HepG2 (cell line): Measurements from ENCODE around the gene CYB5R3. TPM values are rescaled to one million over a fixed set of nuclear protein-coding genes. Genes with fewer than 3 reads are reported as not detected.

ENCODE experiments used
- AGO2 ChIP-seq: fragments of 200-400 bp; formaldehyde crosslinking; optimal IDR thresholded peaks from 2 replicates; pipeline ENCODE3; 2017; ENCODE audit warnings: mild to moderate bottlenecking, low read depth, low read length, moderate library complexity
- GZF1 ChIP-seq: sonication (generic); formaldehyde crosslinking; IDR thresholded peaks from 2 replicates; pipeline ENCODE4 v1.5.1; 2020; ENCODE audit warnings: mild to moderate bottlenecking, missing genetic modification reagents
- KLF13 ChIP-seq: sonication (generic); formaldehyde crosslinking; IDR thresholded peaks from 2 replicates; pipeline ENCODE4 v1.4.0; 2020; ENCODE audit warnings: mild to moderate bottlenecking, missing genetic modification reagents
- MATR3 ChIP-seq: sonication (generic); formaldehyde crosslinking; IDR thresholded peaks from 2 replicates; pipeline ENCODE4 v1.4.0; 2020; ENCODE audit warnings: missing genetic modification reagents
- NR2F6 ChIP-seq, 2 experiments: IDR thresholded peaks; 2 replicates each; pipeline ENCODE4 v1.6.1; 2016; ENCODE audit warnings: antibody characterized with exemption in 1 of 2, mild to moderate bottlenecking in 1 of 2
- SMC3 ChIP-seq: IDR thresholded peaks from 2 replicates; pipeline ENCODE4 v1.6.1; 2011; ENCODE audit warnings: low read length, improper control_type of control experiment
- TBL1XR1 ChIP-seq: fragments of 150-350 bp; IDR thresholded peaks from 2 replicates; pipeline ENCODE4 v1.6.1; 2014; ENCODE audit warnings: borderline replicate concordance, low read length; ENCODE audit not compliant: partially characterized antibody
- ZBTB4 ChIP-seq: sonication (generic); formaldehyde crosslinking; IDR thresholded peaks from 2 replicates; pipeline ENCODE4 v1.4.0; 2020; ENCODE audit warnings: missing genetic modification reagents, mild to moderate bottlenecking, borderline replicate concordance
- ZNF121 ChIP-seq: sonication (generic); formaldehyde crosslinking; IDR thresholded peaks from 2 replicates; pipeline ENCODE4 v1.5.0; 2020; ENCODE audit warnings: mild to moderate bottlenecking, missing genetic modification reagents
- ZNF552 ChIP-seq: sonication (generic); formaldehyde crosslinking; IDR thresholded peaks from 2 replicates; pipeline ENCODE4 v1.9.0; 2022; ENCODE audit warnings: missing genetic modification reagents, mild to moderate bottlenecking, borderline replicate concordance
- ZNF761 ChIP-seq: sonication (generic); formaldehyde crosslinking; conservative IDR thresholded peaks from 2 replicates; pipeline ENCODE4 v1.4.0; 2020; ENCODE audit warnings: mild to moderate bottlenecking, missing genetic modification reagents
- ZNF790 ChIP-seq: sonication (generic); formaldehyde crosslinking; IDR thresholded peaks from 2 replicates; pipeline ENCODE4 v1.8.0; 2022; ENCODE audit warnings: missing genetic modification reagents, mild to moderate bottlenecking, borderline replicate concordance
- polyA plus RNA-seq, 8 experiments: library from polyadenylated mRNA; depleted of rRNA in 3 of 8; stranded (reverse) in 7 of 8; unstranded in 1 of 8; fragments of >200 nt; fragmentation: Illumina TruSeq in 4 of 8; extraction: Trizol in 4 of 8; gene quantifications; 2 replicates each; pipeline versions ENCODE4 v1.2.1 to v1.2.3, GENCODE V29; 2011 to 2016; ENCODE audit warnings: low read depth in 4 of 8, missing spikeins in 1 of 8, mixed read lengths in 1 of 8; ENCODE audit not compliant: insufficient read depth in 1 of 8
- total RNA-seq, 5 experiments: library from RNA; depleted of rRNA; stranded (reverse); fragments of >200 nt; fragmentation: Illumina TruSeq; extraction: Trizol; gene quantifications; 2 replicates each; pipeline ENCODE4 v1.2.3, GENCODE V29; 2016; ENCODE audit warnings: low read depth in 1 of 5
- TF ChIP-seq, protein P1 (sequence below): sonication (generic); formaldehyde crosslinking; IDR thresholded peaks from 2 replicates; pipeline ENCODE4 v1.4.0; 2020; ENCODE audit warnings: missing genetic modification reagents
- TF ChIP-seq, protein P2 (sequence below): IDR thresholded peaks from 2 replicates; pipeline ENCODE4 v1.4.0; 2020; ENCODE audit warnings: mild to moderate bottlenecking, missing genetic modification reagents

Gene CYB5R3
- total and polyA plus RNA-seq, 2 of the 13 experiments (the other 11 are each of a cell fraction or from before 2014, with no cell fraction given) = 32.4 to 305 TPM

GRCh38 chr22:42648368-42649245 is 585 bp downstream of the CYB5R3 start (continued):
- TF ChIP-seq, protein P1, sequence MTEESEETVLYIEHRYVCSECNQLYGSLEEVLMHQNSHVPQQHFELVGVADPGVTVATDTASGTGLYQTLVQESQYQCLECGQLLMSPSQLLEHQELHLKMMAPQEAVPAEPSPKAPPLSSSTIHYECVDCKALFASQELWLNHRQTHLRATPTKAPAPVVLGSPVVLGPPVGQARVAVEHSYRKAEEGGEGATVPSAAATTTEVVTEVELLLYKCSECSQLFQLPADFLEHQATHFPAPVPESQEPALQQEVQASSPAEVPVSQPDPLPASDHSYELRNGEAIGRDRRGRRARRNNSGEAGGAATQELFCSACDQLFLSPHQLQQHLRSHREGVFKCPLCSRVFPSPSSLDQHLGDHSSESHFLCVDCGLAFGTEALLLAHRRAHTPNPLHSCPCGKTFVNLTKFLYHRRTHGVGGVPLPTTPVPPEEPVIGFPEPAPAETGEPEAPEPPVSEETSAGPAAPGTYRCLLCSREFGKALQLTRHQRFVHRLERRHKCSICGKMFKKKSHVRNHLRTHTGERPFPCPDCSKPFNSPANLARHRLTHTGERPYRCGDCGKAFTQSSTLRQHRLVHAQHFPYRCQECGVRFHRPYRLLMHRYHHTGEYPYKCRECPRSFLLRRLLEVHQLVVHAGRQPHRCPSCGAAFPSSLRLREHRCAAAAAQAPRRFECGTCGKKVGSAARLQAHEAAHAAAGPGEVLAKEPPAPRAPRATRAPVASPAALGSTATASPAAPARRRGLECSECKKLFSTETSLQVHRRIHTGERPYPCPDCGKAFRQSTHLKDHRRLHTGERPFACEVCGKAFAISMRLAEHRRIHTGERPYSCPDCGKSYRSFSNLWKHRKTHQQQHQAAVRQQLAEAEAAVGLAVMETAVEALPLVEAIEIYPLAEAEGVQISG (CRISPR knock-in tag) = peak; percentile 74
- TF ChIP-seq SMC3 = no peak
- TF ChIP-seq ZNF761 (CRISPR knock-in tag) = no peak
- peak; percentile 62; the same call in 1 of the 2 replicates for TF ChIP-seq NR2F6 (IDR thresholded peaks at IDR 0.05)
- peak; percentile 79 for TF ChIP-seq NR2F6 (CRISPR knock-in tag; IDR thresholded peaks at IDR 0.05)
- TF ChIP-seq ZNF121 = peak; percentile 88
- no peak for TF ChIP-seq AGO2
- TF ChIP-seq KLF13 = no peak
- TF ChIP-seq, protein P2, sequence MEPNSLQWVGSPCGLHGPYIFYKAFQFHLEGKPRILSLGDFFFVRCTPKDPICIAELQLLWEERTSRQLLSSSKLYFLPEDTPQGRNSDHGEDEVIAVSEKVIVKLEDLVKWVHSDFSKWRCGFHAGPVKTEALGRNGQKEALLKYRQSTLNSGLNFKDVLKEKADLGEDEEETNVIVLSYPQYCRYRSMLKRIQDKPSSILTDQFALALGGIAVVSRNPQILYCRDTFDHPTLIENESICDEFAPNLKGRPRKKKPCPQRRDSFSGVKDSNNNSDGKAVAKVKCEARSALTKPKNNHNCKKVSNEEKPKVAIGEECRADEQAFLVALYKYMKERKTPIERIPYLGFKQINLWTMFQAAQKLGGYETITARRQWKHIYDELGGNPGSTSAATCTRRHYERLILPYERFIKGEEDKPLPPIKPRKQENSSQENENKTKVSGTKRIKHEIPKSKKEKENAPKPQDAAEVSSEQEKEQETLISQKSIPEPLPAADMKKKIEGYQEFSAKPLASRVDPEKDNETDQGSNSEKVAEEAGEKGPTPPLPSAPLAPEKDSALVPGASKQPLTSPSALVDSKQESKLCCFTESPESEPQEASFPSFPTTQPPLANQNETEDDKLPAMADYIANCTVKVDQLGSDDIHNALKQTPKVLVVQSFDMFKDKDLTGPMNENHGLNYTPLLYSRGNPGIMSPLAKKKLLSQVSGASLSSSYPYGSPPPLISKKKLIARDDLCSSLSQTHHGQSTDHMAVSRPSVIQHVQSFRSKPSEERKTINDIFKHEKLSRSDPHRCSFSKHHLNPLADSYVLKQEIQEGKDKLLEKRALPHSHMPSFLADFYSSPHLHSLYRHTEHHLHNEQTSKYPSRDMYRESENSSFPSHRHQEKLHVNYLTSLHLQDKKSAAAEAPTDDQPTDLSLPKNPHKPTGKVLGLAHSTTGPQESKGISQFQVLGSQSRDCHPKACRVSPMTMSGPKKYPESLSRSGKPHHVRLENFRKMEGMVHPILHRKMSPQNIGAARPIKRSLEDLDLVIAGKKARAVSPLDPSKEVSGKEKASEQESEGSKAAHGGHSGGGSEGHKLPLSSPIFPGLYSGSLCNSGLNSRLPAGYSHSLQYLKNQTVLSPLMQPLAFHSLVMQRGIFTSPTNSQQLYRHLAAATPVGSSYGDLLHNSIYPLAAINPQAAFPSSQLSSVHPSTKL (CRISPR knock-in tag) = peak; percentile 69
- peak; percentile 55; the same call in 1 of the 2 replicates for TF ChIP-seq ZBTB4 (CRISPR knock-in tag)
- TF ChIP-seq GZF1 (CRISPR knock-in tag) = 0 out of 2 replicates have a peak, but pooled peaks have one; percentile 49
- TF ChIP-seq ZNF790 (CRISPR knock-in tag) = 0 out of 2 replicates have a peak, but pooled peaks have one; percentile 2
- TF ChIP-seq ZNF552 (CRISPR knock-in tag) = peak; percentile 59
- TF ChIP-seq TBL1XR1 = no peak
- TF ChIP-seq MATR3 (CRISPR knock-in tag) = no peak
